Measurements from ENCODE around the gene SGIP1. TPM values are rescaled to one million over a fixed set of nuclear protein-coding genes. Genes with fewer than 3 reads are reported as not detected.

The SGIP1 gene
- total RNA-seq, 1 experiment from 2014 or later = 1.6 TPM

GRCh38 chr1:66613187-66613586, 79.2 kb downstream of the SGIP1 start:
- no peaks in the 10 kb centered on the region for H3K9me3 ChIP-seq (ENCODE audit: low read depth, low read length, poor library complexity, severe bottlenecking)
- no peaks in the 10 kb centered on the region for H3K4me1 ChIP-seq (ENCODE audit: insufficient read depth, low read length, poor library complexity, severe bottlenecking)
- no peak overlapping the region for H3K27ac ChIP-seq (ENCODE audit: low read depth, low read length, poor library complexity, severe bottlenecking)
- H3K27me3 ChIP-seq (replicated peaks; ENCODE audit: insufficient read depth, low read depth, low read length, poor library complexity) = no peaks in the 10 kb centered on the region
- no TSS peak for BruUV-seq (replicated peaks)
- POLR2A ChIA-PET (ENCODE audit: low non-redundant PET) = no interaction called here
- H3K4me3 ChIP-seq (ENCODE audit: low read depth, low read length, poor library complexity, severe bottlenecking) = no peak overlapping the region
- CTCF ChIA-PET = no interaction called here
- H3K36me3 ChIP-seq (ENCODE audit: insufficient read depth, low read length, poor library complexity, severe bottlenecking) = no peaks in the 10 kb centered on the region
- TF ChIP-seq EZH2 (IDR thresholded peaks at IDR 0.05; ENCODE audit: borderline replicate concordance, low read depth, low read length, poor library complexity, severe bottlenecking) (no peak), CTCF (conservative IDR thresholded peaks at IDR 0.05; ENCODE audit: low read depth, low read length) (no peak)
- DNase-seq (ENCODE audit: low spot score) = no peak
- intact Hi-C loops (cut with micrococcal nuclease; ENCODE audit: unreplicated experiment) = no loop called here

- H3K27ac ChIP-seq (ENCODE audit: low read depth, low read length, poor library complexity, severe bottlenecking) = no peak overlapping the region
- ChIA-PET POLR2A (ENCODE audit: low non-redundant PET) (no interaction called here), CTCF (no interaction called here)
- no peaks in the 10 kb centered on the region for H3K4me1 ChIP-seq (ENCODE audit: insufficient read depth, low read length, poor library complexity, severe bottlenecking)
- BruUV-seq (replicated peaks) = no TSS peak
- no peak for DNase-seq (ENCODE audit: low spot score)
- intact Hi-C loops (cut with micrococcal nuclease; ENCODE audit: unreplicated experiment) = no loop called here
- H3K36me3 ChIP-seq (ENCODE audit: insufficient read depth, low read length, poor library complexity, severe bottlenecking) = no peaks in the 10 kb centered on the region
- H3K9me3 ChIP-seq (ENCODE audit: low read depth, low read length, poor library complexity, severe bottlenecking) = no peaks in the 10 kb centered on the region
- no peak overlapping the region for H3K4me3 ChIP-seq (ENCODE audit: low read depth, low read length, poor library complexity, severe bottlenecking)
- TF ChIP-seq CTCF (conservative IDR thresholded peaks at IDR 0.05; ENCODE audit: low read depth, low read length) (no peak), EZH2 (IDR thresholded peaks at IDR 0.05; ENCODE audit: borderline replicate concordance, low read depth, low read length, poor library complexity, severe bottlenecking) (no peak)
- H3K27me3 ChIP-seq (replicated peaks; ENCODE audit: insufficient read depth, low read depth, low read length, poor library complexity) = no peaks in the 10 kb centered on the region
These were observed 83.6 kb downstream of the SGIP1 start for GRCh38 chr1:66617362-66618184.

GRCh38 chr1:66618390-66618789, 84.4 kb downstream of the SGIP1 start:
- no peaks in the 10 kb centered on the region for H3K27me3 ChIP-seq (replicated peaks; ENCODE audit: insufficient read depth, low read depth, low read length, poor library complexity)
- H3K27ac ChIP-seq (ENCODE audit: low read depth, low read length, poor library complexity, severe bottlenecking) = no peak overlapping the region
- no peaks in the 10 kb centered on the region for H3K36me3 ChIP-seq (ENCODE audit: insufficient read depth, low read length, poor library complexity, severe bottlenecking)
- DNase-seq (ENCODE audit: low spot score) = no peak
- H3K9me3 ChIP-seq (ENCODE audit: low read depth, low read length, poor library complexity, severe bottlenecking) = no peaks in the 10 kb centered on the region
- H3K4me3 ChIP-seq (ENCODE audit: low read depth, low read length, poor library complexity, severe bottlenecking) = no peak overlapping the region
- CTCF ChIA-PET = no interaction called here
- H3K4me1 ChIP-seq (ENCODE audit: insufficient read depth, low read length, poor library complexity, severe bottlenecking) = no peaks in the 10 kb centered on the region
- POLR2A ChIA-PET (ENCODE audit: low non-redundant PET) = no interaction called here
- no TSS peak for BruUV-seq (replicated peaks)
- intact Hi-C loops (cut with micrococcal nuclease; ENCODE audit: unreplicated experiment) = no loop called here
- TF ChIP-seq CTCF (conservative IDR thresholded peaks at IDR 0.05; ENCODE audit: low read depth, low read length) (no peak), EZH2 (IDR thresholded peaks at IDR 0.05; ENCODE audit: borderline replicate concordance, low read depth, low read length, poor library complexity, severe bottlenecking) (no peak)
